ENCODE results near the gene KRTAP10-1. TPM values are rescaled to one million over a fixed set of nuclear protein-coding genes. Genes with fewer than 3 reads are reported as not detected.

Gene KRTAP10-1
- total and polyA plus RNA-seq, 2 of the 8 experiments (the other 6 are each of a cell fraction or from before 2014, with no cell fraction given): 0.08 TPM; not detected in 1

DNA sequence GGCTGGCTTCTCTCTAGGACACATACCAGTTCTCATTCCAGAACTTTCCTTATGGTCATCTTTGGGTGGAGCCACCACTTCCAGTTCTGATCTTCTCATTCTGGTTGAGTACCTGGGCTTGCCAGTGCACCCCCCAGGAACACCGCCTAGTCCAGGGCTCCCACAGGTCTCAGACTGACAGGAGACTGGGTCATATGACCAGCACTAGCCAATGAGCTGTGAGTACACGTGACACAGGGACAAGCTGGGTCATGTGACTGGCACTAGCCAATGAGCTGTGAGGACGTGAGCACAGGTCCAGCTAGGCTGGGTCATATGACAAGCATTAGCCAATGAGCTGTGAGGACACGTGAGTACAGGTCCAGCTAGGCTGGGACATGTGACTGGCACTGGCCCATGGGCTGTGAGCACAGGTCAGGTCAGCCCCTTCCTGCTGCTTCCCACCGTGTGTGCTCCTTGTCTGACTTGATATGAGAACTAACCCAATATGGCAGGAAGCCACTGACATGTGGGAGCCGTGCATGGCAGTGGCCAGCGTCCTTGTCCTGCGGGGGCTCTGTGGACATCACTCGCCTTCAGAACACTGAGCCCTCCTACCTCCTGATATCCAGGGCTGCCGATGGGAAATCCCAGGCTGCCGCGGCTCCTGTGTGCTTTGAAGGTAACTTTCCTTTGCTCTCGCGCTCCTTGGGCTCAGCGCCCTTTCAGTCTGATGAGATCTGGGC lies 22.7 kb downstream of the KRTAP10-1 start (continued):
- TF ChIP-seq, protein P1, sequence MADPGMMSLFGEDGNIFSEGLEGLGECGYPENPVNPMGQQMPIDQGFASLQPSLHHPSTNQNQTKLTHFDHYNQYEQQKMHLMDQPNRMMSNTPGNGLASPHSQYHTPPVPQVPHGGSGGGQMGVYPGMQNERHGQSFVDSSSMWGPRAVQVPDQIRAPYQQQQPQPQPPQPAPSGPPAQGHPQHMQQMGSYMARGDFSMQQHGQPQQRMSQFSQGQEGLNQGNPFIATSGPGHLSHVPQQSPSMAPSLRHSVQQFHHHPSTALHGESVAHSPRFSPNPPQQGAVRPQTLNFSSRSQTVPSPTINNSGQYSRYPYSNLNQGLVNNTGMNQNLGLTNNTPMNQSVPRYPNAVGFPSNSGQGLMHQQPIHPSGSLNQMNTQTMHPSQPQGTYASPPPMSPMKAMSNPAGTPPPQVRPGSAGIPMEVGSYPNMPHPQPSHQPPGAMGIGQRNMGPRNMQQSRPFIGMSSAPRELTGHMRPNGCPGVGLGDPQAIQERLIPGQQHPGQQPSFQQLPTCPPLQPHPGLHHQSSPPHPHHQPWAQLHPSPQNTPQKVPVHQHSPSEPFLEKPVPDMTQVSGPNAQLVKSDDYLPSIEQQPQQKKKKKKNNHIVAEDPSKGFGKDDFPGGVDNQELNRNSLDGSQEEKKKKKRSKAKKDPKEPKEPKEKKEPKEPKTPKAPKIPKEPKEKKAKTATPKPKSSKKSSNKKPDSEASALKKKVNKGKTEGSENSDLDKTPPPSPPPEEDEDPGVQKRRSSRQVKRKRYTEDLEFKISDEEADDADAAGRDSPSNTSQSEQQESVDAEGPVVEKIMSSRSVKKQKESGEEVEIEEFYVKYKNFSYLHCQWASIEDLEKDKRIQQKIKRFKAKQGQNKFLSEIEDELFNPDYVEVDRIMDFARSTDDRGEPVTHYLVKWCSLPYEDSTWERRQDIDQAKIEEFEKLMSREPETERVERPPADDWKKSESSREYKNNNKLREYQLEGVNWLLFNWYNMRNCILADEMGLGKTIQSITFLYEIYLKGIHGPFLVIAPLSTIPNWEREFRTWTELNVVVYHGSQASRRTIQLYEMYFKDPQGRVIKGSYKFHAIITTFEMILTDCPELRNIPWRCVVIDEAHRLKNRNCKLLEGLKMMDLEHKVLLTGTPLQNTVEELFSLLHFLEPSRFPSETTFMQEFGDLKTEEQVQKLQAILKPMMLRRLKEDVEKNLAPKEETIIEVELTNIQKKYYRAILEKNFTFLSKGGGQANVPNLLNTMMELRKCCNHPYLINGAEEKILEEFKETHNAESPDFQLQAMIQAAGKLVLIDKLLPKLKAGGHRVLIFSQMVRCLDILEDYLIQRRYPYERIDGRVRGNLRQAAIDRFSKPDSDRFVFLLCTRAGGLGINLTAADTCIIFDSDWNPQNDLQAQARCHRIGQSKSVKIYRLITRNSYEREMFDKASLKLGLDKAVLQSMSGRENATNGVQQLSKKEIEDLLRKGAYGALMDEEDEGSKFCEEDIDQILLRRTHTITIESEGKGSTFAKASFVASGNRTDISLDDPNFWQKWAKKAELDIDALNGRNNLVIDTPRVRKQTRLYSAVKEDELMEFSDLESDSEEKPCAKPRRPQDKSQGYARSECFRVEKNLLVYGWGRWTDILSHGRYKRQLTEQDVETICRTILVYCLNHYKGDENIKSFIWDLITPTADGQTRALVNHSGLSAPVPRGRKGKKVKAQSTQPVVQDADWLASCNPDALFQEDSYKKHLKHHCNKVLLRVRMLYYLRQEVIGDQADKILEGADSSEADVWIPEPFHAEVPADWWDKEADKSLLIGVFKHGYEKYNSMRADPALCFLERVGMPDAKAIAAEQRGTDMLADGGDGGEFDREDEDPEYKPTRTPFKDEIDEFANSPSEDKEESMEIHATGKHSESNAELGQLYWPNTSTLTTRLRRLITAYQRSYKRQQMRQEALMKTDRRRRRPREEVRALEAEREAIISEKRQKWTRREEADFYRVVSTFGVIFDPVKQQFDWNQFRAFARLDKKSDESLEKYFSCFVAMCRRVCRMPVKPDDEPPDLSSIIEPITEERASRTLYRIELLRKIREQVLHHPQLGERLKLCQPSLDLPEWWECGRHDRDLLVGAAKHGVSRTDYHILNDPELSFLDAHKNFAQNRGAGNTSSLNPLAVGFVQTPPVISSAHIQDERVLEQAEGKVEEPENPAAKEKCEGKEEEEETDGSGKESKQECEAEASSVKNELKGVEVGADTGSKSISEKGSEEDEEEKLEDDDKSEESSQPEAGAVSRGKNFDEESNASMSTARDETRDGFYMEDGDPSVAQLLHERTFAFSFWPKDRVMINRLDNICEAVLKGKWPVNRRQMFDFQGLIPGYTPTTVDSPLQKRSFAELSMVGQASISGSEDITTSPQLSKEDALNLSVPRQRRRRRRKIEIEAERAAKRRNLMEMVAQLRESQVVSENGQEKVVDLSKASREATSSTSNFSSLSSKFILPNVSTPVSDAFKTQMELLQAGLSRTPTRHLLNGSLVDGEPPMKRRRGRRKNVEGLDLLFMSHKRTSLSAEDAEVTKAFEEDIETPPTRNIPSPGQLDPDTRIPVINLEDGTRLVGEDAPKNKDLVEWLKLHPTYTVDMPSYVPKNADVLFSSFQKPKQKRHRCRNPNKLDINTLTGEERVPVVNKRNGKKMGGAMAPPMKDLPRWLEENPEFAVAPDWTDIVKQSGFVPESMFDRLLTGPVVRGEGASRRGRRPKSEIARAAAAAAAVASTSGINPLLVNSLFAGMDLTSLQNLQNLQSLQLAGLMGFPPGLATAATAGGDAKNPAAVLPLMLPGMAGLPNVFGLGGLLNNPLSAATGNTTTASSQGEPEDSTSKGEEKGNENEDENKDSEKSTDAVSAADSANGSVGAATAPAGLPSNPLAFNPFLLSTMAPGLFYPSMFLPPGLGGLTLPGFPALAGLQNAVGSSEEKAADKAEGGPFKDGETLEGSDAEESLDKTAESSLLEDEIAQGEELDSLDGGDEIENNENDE (IDR thresholded peaks at IDR 0.05; ENCODE audit: insufficient replicate concordance, low read length): no peak
- TF ChIP-seq KDM5A (IDR thresholded peaks at IDR 0.05; ENCODE audit: low read length) (no peak), SIN3A (conservative IDR thresholded peaks at IDR 0.05 in 1 of 2, IDR thresholded peaks at IDR 0.05 in 1 of 2; ENCODE audit: low read depth in 1 of 2, low read length in 2 of 2) (no peak), SUZ12 (IDR thresholded peaks at IDR 0.05; ENCODE audit: low read length) (no peak), FOSL1 (IDR thresholded peaks at IDR 0.05; ENCODE audit: insufficient read depth, low read depth, low read length) (no peak), POLR2A (IDR thresholded peaks at IDR 0.05; ENCODE audit: control extremely low read depth in 1 of 2, low read depth in 2 of 2, low read length in 2 of 2) (peak in 1 of 2 experiments; percentile 31; a peak in 1 of 3 replicates)
- TF ChIP-seq, protein P2, sequence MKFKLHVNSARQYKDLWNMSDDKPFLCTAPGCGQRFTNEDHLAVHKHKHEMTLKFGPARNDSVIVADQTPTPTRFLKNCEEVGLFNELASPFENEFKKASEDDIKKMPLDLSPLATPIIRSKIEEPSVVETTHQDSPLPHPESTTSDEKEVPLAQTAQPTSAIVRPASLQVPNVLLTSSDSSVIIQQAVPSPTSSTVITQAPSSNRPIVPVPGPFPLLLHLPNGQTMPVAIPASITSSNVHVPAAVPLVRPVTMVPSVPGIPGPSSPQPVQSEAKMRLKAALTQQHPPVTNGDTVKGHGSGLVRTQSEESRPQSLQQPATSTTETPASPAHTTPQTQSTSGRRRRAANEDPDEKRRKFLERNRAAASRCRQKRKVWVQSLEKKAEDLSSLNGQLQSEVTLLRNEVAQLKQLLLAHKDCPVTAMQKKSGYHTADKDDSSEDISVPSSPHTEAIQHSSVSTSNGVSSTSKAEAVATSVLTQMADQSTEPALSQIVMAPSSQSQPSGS (IDR thresholded peaks at IDR 0.05; ENCODE audit: low read length): no peak
- TF ChIP-seq, protein P3, sequence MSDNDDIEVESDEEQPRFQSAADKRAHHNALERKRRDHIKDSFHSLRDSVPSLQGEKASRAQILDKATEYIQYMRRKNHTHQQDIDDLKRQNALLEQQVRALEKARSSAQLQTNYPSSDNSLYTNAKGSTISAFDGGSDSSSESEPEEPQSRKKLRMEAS (IDR thresholded peaks at IDR 0.05): peak; percentile 84

Data from H1 (cell line).